Gastrocnemius medialis (tissue), 4 donors: ENCODE data around the gene KRT80.

ENCODE experiments used
- POLR2A ChIP-seq, 2 donors: fragments of 450-650 bp; IDR thresholded peaks; one replicate each; pipeline ENCODE4 v1.6.1; 2017; ENCODE audit warnings: antibody characterized with exemption in 2 of 2, mild to moderate bottlenecking in 2 of 2, moderate library complexity in 2 of 2
- TF ChIP-seq, protein P1 (sequence below), 5 experiments: fragments of 450-650 bp in 3 of 5; fragments of 200-600 bp in 2 of 5; sonication (generic) in 2 of 5; IDR thresholded peaks in 4 of 5; conservative IDR thresholded peaks in 1 of 5; 1 replicate in 4 of 5; 2 replicates in 1 of 5; pipeline ENCODE4 v1.5.1; 2016 to 2019; ENCODE audit warnings: antibody characterized with exemption in 5 of 5, mild to moderate bottlenecking in 3 of 5, moderate library complexity in 3 of 5

DNA sequence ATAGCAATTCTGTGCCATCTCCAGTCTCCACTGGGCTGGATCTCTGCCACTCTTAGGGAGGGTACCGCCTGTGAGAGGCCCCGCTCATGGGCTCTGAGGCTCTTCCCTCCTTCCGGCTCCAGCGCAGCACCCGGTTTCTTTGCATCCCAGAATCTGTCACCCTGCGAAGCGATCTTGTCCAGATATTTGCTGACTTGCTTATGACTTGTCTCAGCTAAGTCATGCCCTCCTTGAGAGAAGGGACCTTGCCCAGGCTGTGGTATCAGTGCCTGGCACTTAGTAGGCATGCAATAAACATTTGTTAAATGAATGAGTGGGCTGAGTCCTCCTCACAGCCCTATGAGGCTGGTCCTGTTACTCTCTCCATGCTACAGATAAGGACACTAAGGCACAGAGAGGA is 13.4 kb downstream of the KRT80 start:
- TF ChIP-seq, protein P1, sequence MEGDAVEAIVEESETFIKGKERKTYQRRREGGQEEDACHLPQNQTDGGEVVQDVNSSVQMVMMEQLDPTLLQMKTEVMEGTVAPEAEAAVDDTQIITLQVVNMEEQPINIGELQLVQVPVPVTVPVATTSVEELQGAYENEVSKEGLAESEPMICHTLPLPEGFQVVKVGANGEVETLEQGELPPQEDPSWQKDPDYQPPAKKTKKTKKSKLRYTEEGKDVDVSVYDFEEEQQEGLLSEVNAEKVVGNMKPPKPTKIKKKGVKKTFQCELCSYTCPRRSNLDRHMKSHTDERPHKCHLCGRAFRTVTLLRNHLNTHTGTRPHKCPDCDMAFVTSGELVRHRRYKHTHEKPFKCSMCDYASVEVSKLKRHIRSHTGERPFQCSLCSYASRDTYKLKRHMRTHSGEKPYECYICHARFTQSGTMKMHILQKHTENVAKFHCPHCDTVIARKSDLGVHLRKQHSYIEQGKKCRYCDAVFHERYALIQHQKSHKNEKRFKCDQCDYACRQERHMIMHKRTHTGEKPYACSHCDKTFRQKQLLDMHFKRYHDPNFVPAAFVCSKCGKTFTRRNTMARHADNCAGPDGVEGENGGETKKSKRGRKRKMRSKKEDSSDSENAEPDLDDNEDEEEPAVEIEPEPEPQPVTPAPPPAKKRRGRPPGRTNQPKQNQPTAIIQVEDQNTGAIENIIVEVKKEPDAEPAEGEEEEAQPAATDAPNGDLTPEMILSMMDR (IDR thresholded peaks at IDR 0.05 in 4 of 5, conservative IDR thresholded peaks at IDR 0.05 in 1 of 5): no peak
- TF ChIP-seq POLR2A (IDR thresholded peaks at IDR 0.05): no peak
